CD4-positive, alpha-beta T cell treated with Interferon gamma for 1 hour (primary cell): ENCODE measurements around the gene SAMD14.
"Not testable (repeated sequence)": the region's sequence is repeated elsewhere in the genome, so short reads cannot be mapped to it uniquely, and the experiment has no call there.

Experiments
- DNase-seq: peaks from one replicate; pipeline ENCODE4 v3.0.0-alpha.2; 2020

The SAMD14 gene

DNA sequence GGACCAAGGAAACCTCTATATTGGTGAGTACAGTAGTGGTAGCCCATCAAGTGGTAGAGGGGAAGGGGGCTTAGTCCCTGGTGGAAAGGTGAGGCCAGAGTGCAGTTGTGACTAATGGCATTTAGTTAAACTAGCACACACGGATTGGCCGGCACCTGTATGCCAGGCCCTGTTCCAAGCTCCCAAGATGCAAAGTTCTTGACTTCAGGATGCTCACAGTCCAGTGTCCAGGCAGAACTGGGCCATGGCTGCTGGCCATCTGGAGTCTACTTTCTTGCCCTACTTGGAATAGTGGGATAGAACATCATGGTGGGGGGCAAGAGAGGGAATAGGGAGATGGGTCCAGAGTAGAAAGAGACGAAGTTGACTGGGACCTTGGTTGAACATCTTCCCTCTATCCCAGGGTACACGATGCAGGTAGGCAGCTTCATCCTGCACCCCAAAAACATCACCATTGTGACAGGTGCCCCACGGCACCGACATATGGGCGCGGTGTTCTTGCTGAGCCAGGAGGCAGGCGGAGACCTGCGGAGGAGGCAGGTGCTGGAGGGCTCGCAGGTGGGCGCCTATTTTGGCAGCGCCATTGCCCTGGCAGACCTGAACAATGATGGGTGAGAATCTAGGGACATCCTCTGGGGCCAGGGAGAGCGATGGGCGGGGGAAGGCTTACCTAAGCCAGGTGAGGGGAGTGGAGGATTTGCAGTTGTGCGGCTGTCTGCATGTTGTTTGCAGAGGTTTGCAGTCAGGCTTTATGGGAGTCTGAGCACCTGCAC lies 58.9 kb downstream of the SAMD14 start:
- DNase-seq: no peak

DNA sequence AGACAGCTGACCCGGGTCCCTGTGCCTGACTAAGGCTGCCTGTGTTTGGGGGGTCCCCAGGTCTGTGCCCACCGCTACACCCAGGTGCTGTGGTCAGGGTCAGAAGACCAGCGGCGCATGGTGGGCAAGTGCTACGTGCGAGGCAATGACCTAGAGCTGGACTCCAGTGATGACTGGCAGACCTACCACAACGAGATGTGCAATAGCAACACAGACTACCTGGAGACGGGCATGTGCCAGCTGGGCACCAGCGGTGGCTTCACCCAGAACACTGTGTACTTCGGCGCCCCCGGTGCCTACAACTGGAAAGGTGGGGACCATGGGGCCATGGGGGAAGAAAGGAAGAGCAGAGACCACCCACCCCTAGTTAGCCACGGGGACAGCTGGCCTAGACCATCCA lies 62.0 kb downstream of the SAMD14 start:
- no peak for DNase-seq

DNA sequence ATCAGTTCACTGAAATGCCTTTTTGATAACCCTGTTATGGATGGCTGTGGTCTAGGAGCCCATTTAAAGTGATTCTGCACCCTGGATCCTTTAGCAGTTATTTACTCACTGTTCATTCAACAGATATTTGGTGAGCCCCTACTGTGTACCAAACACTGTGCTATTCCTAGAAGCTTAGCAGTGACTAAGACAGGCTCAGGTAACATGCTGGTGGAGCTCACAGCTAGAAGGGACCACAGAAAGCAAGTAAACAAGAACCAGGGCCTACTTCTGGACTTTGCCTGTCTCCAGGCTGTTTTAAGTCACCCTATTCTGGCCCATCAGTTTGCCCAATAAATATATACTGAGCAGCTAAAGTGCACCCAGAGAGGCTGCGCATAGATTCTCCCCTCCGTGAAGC lies 63.0 kb downstream of the SAMD14 start:
- DNase-seq: no peak

DNA sequence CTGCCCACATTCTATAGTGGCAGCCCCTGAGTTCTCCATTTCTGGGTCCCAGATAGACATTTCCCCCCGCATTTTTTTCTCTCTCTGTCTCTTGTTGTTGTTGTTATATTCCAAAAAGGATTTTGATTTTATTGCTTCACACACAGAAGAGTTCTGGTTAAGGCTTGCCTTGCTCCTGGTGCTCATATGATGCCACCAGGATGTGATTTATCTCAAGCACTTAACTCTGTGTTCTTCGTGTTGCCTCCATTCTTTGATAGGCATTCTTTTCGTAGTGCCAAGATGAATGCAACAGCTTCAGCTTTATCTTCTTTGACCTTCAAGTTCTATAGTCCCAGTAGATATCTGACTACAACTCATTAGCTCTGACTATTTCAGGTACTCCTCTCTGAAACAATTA lies 64.9 kb downstream of the SAMD14 start:
- DNase-seq: no peak

DNA sequence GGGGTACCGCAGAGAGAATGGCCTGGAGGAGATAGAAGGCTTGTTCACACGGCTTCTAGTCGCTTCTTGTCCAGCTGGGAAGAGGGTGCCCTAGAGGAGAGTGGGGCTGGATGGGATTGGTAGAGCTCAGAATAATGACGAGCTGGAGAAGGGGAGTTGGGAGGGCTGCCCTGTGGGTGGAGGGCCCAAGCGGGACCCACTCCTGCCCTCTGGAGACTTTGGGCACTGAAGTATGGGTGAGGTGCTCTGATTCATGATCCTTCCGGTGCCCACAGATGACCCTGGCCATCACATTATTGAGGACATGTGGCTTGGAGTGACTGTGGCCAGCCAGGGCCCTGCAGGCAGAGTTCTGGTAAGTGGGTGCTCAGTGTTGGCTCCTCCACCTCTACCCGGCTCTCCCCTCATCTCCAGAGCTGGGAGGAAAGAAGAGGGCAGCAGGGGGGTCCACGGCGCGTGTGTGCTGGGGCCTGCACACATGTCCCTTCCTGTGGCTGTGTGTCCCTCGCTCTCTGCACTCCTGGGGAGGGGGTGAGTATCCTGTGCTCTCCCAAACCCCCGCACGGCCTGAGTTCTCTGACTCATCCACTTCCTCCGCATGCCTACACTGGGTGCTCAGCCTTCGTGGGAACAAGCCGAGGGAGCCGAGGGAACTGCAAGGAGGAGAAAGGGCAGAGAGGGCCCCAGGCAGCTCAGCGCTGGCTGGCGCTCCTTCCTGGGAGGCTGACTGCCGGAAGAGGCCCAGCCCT lies 65.5 kb downstream of the SAMD14 start:
- DNase-seq: no peak

DNA sequence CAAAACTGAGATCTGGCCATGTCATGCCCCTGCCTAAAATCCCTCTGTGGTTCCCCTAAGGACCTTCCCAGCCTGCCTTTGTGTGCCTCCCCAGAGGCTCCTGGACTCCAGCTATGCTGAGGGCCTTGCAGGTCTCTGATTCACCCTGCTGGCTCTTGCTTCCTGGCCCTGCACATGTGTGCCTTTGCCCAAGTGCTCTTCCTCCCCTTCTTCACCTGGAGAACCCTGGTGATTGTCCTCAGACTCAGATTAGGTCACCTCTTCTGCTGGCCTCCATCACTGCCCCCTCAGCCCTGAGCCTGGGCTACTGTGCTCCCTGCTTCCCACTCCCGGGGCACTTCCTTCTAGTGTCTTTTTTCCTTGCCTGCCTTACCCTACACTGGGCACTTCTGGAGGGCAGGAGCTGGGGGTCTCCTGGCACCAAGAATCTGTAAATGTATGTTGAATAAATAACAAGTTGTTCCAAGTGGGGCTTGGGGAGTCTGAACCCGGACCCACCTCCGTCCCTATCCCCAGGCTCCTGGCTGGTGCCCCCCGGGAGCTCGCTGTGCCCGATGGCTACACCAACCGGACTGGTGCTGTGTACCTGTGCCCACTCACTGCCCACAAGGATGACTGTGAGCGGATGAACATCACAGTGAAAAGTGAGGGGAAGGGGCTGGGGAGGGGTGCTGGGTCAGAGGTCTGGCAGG lies 66.3 kb downstream of the SAMD14 start:
- DNase-seq: no peak

DNA sequence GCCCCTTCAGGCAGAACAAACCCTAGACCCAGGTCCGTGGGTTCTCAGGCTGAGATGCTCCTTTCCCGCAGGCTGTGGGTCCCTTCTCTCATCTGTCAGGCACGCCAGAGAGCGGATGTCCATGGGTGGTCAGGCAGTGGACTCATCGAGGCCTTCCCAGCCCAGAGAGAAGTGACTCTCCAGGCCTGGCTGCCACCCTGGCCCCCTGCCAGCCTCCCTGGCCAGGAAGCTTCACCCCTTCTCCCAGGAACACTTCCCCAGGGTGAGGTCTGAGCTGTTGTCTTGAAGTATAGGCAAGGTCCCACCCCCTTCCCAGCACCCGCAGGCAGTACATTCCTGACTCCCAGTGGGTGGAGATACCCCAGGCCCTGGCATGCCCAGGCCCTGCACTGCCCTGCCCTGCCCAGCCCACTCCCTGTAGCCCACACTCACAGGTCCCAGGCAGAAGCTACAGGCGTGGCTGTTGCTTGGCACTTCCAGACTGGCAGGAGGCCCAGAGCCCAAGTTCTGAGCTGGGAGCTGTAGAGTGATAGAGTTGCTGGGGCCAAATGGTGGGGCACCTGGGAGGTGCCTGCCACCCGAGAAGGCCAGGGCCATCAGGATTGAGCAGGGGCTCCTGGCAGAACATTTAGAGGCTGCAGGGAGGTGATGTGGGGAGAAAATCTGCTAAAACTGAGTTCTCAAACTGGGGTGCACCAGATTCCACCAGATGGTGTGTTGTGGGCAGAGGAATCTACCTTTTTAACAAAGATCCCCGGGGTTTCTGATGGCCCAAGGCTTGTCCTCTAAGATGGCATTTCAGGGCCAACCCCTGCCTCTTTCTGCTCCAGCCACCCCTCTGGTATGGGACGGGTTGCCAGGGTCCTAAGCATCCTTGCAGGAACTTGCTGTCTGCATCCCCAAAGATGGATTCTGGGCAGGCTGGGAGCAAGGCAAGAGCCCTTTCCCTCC lies 67.4 kb downstream of the SAMD14 start:
- DNase-seq: no peak

DNA sequence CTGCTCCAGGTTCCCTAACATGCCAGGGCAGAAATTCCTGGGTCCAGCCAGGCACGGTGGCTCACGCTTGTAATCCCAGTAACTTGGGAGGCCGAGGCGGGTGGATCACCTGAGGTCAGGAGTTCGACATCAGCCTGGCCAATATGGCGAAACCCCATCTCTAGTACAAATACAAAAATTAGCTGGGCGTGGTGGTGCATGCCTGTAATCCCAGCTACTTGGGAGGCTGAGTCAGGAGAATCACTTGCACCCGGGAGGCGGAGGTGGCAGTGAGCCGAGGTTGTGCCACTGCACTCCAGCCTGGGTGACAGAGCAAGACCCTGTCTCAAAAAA lies 68.3 kb downstream of the SAMD14 start:
- DNase-seq: not testable (repeated sequence)

DNA sequence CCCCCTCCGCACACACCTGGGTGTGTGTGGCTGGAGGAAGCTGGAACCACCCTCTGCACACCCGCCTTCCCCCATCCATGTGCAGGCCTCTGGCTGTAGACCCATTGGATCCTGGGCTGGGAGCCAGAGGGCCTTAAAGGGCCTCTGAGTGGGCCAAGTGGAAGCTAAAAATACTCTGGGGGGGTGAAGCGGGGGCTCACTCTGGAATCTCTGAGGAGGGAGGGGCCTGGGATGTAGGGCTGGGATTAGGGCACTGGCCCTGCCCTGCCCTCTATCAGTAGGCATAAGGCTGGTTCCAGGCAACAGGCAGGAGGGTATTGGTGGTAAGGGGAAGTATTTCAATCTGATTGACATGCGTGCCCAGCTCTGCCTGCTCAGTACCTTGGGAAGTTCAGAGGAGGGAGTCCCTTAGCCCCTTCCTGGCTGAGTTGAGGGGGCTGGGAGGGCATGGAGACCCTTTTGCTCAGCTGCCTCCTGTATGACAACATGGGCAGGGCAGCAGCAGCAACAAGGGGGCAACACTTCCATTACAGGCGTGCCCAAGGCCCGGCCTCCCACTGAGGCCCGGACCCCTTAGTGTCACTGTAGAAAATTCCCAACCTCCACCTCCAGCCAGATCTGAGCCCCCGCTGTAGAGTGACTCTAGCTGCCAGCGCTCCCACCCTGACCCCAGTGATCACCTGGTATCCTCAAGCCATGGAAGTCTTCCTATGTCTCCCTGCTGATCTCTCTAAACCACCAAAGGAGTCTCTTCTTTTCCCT lies 68.8 kb downstream of the SAMD14 start:
- DNase-seq: no peak
